Upper lobe of right lung (tissue), 1 donor: Measurements from ENCODE around the gene LRRC63. TPM values are rescaled to one million over a fixed set of nuclear protein-coding genes. Genes with fewer than 3 reads are reported as not detected.

Experiments used
- ATAC-seq: fragments of 200-7000 bp; cut with Tn5 transposase; one replicate; pipeline ENCODE4 v1.9.1; 2020; ENCODE audit warnings: mild to moderate bottlenecking, moderate library complexity
- DNase-seq: peaks from one replicate; pipeline ENCODE4 v3.0.0-alpha.2; 2020
- H3K27ac ChIP-seq: fragments of 200-600 bp; one replicate; pipeline ENCODE4 v1.8.0; 2022
- H3K27me3 ChIP-seq: fragments of 200-600 bp; one replicate; pipeline ENCODE4 v1.8.0; 2022; ENCODE audit warnings: mild to moderate bottlenecking
- H3K36me3 ChIP-seq: fragments of 200-600 bp; one replicate; pipeline ENCODE4 v1.8.0; 2022
- H3K4me1 ChIP-seq: fragments of 200-600 bp; one replicate; pipeline ENCODE4 v1.8.0; 2022
- H3K4me3 ChIP-seq: fragments of 200-600 bp; one replicate; pipeline ENCODE4 v1.8.0; 2022; ENCODE audit warnings: mild to moderate bottlenecking
- H3K9me3 ChIP-seq: fragments of 200-600 bp; one replicate; pipeline ENCODE4 v1.8.0; 2022
- intact Hi-C: fragments of 100-400 bp; cut with DNase I; formaldehyde crosslinking; loops from one replicate; pipeline ENCODE4 v1.11.0; 2022
- total RNA-seq: library from RNA; stranded (reverse); fragmentation: NEBNext Ultra II Directional; extraction: Animal tissue kit (Norgen Biotek cat#: 25700); gene quantifications from one replicate; pipeline ENCODE4 v1.2.1, GENCODE V29; 2021
- TF ChIP-seq, protein P1 (sequence below): fragments of 200-600 bp; IDR thresholded peaks from one replicate; pipeline ENCODE4 v1.8.0; 2022; ENCODE audit warnings: antibody characterized with exemption
- donor health status: DM: no; HTN: yes; CAD: no; lungs with severe emphysema.

The LRRC63 gene
- total RNA-seq, 1 donor from 2014 or later: 0.29 TPM

GRCh38 chr13:46310066-46310465 is 98.3 kb downstream of the LRRC63 start:
- TF ChIP-seq, protein P1, sequence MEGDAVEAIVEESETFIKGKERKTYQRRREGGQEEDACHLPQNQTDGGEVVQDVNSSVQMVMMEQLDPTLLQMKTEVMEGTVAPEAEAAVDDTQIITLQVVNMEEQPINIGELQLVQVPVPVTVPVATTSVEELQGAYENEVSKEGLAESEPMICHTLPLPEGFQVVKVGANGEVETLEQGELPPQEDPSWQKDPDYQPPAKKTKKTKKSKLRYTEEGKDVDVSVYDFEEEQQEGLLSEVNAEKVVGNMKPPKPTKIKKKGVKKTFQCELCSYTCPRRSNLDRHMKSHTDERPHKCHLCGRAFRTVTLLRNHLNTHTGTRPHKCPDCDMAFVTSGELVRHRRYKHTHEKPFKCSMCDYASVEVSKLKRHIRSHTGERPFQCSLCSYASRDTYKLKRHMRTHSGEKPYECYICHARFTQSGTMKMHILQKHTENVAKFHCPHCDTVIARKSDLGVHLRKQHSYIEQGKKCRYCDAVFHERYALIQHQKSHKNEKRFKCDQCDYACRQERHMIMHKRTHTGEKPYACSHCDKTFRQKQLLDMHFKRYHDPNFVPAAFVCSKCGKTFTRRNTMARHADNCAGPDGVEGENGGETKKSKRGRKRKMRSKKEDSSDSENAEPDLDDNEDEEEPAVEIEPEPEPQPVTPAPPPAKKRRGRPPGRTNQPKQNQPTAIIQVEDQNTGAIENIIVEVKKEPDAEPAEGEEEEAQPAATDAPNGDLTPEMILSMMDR: no peak
- ATAC-seq (no peak), DNase-seq (no peak)
- no peaks in the 10 kb centered on the region for H3K4me1 ChIP-seq
- no peak overlapping the region for H3K27ac ChIP-seq
- no peak overlapping the region for H3K4me3 ChIP-seq
- H3K27me3 ChIP-seq: no peaks in the 10 kb centered on the region
- no peaks in the 10 kb centered on the region for H3K36me3 ChIP-seq
- intact Hi-C loops: no loop called here
- no peaks in the 10 kb centered on the region for H3K9me3 ChIP-seq

GRCh38 chr13:46311217-46311616 is 99.5 kb downstream of the LRRC63 start:
- no peaks in the 10 kb centered on the region for H3K4me1 ChIP-seq
- no peaks in the 10 kb centered on the region for H3K27me3 ChIP-seq
- H3K9me3 ChIP-seq: no peaks in the 10 kb centered on the region
- H3K27ac ChIP-seq: no peak overlapping the region
- no peak overlapping the region for H3K4me3 ChIP-seq
- DNase-seq: no peak
- TF ChIP-seq, protein P1: no peak
- no peak for ATAC-seq
- no peaks in the 10 kb centered on the region for H3K36me3 ChIP-seq
- intact Hi-C loops: no loop called here

- Histone ChIP-seq H3K4me1 (no peaks in the 10 kb centered on the region), H3K9me3 (no peaks in the 10 kb centered on the region), H3K4me3 (no peak overlapping the region), H3K36me3 (no peaks in the 10 kb centered on the region), H3K27ac (no peak overlapping the region), H3K27me3 (no peaks in the 10 kb centered on the region)
- ATAC-seq (no peak), DNase-seq (no peak)
- intact Hi-C loops: no loop called here
- TF ChIP-seq, protein P1: no peak
Observed at GRCh38 chr13:46313024-46313423, 101.3 kb downstream of the LRRC63 start.

- Histone ChIP-seq H3K27me3 (no peaks in the 10 kb centered on the region), H3K4me1 (no peaks in the 10 kb centered on the region), H3K4me3 (no peak overlapping the region), H3K27ac (no peak overlapping the region), H3K9me3 (no peaks in the 10 kb centered on the region), H3K36me3 (no peaks in the 10 kb centered on the region)
- ATAC-seq (no peak), DNase-seq (no peak)
- TF ChIP-seq, protein P1: no peak
- intact Hi-C loops: no loop called here
Observed at GRCh38 chr13:46313432-46314257, 101.9 kb downstream of the LRRC63 start.

DNA sequence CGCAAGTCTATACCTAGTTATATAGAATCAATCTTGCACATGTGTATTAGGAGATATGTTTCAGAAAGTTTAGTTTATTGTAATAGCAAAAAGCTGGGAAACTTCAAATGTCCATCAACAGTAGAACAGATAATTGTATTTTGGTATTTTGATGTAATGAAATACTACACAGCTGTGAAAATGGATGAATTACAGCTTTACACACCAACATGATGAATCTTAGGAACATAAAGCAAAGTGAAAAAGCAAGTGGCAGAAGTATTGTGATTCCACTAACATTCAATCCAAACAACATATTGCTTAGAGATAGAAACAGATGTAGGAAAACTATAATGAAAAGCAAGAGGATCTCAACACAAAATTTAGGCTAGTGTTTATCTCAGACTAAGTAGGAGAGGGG is 102.9 kb downstream of the LRRC63 start:
- no peak for ATAC-seq
- Histone ChIP-seq H3K36me3 (no peaks in the 10 kb centered on the region), H3K4me1 (no peaks in the 10 kb centered on the region), H3K27me3 (no peaks in the 10 kb centered on the region), H3K27ac (no peak overlapping the region), H3K9me3 (no peaks in the 10 kb centered on the region), H3K4me3 (no peak overlapping the region)
- TF ChIP-seq, protein P1: no peak
- intact Hi-C loops: no loop called here
- no peak for DNase-seq
